GM08714 (cell line): Measurements from ENCODE around the gene FAM3A.

ENCODE experiments used
- H3K4me3 ChIP-seq: fragments of 200-500 bp; sonication (Bioruptor generic); 2 replicates; pipeline ENCODE4 v1.5.1; 2014; ENCODE audit warnings: mild to moderate bottlenecking, low read length, inconsistent platforms
- ZNF274 ChIP-seq: IDR thresholded peaks from 2 replicates; pipeline ENCODE4 v1.6.1; 2012; ENCODE audit warnings: mild to moderate bottlenecking, low read depth, low read length

FAM3A gene

DNA sequence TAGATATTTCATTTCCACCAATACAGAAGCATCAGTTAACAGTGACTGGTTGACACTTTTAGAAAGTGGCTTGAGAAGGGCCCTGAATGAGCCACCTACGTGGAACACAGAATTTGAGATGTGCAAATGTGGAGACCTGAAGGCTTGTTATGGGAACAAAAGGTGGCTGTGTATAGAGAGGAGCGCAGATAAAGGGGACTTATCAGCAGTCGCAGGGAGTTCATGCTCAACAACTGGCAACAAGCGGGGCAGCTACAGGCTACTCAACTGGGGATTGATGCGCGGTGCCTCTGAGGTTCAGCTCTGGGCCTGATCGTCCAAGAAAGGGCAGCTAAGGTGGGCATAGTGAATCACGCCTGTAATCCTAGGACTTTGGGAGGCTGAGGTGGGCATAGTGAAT lies 3.4 kb upstream of the FAM3A start:
- TF ChIP-seq ZNF274 = no peak
- no peak overlapping the region for H3K4me3 ChIP-seq

DNA sequence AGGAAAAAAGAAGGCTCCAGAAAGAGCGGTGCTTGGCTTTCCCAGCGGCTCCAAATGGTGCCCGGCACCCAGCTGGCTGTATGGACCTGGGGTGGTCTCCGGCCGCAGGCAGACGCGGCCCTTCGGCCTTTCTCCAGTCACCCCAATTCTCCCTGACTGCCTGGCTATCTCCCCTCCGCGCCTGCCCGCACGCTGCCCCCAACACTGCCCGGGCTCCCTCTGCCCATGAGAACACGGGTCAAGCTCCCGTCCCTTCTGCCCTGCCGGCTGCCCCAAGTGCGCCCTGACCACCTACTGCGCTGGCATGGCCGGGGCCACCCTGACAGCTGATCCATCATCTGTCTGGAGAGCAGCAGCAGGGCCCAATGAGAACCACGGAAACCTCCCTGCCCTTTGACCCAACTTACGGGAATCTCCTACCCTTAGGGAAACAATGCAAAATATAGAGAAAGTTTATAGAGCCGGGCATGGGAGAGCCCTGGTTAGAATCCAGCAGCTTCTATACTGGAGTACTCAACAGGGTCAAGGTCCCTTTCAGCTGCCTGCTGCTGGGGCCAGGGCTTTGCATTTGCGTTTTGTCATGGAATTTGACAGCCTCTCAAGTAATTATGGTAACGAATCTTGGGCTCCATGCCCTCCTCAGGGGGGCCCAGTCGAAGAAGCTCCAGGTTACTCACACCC lies 1.2 kb upstream of the FAM3A start:
- no peak overlapping the region for H3K4me3 ChIP-seq
- TF ChIP-seq ZNF274 = no peak

DNA sequence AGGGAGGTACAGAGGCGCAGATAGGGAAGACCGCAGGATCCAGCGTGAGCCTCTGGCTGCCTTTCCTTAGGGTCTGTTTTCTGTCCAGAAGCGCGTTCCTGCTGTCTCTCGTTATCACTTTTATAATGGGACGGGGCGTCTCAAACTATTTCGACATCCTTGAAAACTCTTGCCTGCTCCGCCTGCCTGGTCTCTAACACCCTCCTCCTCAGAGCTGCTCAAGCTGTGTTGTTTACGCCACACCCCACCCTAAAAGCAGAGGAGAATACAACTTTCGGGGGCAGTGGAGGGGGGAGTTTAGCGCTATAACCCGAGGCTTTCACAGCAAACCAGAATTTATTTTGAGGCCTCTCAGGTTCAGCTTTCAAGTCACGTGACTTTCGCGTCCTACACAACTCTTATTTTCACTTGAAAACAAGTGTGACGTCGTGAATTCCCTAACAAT lies 646 bp upstream of the FAM3A start:
- peak overlapping the region; percentile 54; the same call in 1 of the 2 replicates for H3K4me3 ChIP-seq
- no peak for TF ChIP-seq ZNF274

GRCh38 chrX:154515090-154515965 lies 704 bp downstream of the FAM3A start:
- H3K4me3 ChIP-seq = peak overlapping the region; percentile 73
- TF ChIP-seq ZNF274 = no peak

GRCh38 chrX:154513716-154514115 lies 2.3 kb downstream of the FAM3A start:
- TF ChIP-seq ZNF274 = no peak
- no peak overlapping the region for H3K4me3 ChIP-seq

- TF ChIP-seq ZNF274 = no peak
Observed at GRCh38 chrX:154512879-154513553, 3.0 kb downstream of the FAM3A start.

DNA sequence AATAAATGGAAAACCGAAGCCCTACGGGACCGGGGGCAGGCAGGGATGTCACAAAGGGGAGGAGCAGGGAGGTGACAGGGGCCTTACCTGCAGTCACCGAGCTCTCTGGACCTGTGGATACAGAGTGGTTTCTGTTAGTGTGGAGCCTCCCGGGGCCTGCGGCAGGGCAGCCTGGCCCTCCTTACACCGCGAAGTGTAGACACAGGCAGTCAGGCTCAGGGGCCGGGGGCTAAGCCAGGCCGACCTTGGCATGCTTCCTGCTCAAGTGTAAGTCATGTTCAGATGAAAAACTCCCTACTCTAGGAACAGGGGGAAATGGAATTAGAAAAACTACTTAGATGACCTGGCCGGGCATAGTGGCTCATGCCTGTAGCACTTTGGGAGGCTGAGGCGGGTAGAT lies 4.3 kb downstream of the FAM3A start:
- TF ChIP-seq ZNF274 = no peak
- no peak overlapping the region for H3K4me3 ChIP-seq

More at GRCh38 chrX:154512879-154513553, 3.0 kb downstream of the FAM3A start:
- no peak overlapping the region for H3K4me3 ChIP-seq

DNA sequence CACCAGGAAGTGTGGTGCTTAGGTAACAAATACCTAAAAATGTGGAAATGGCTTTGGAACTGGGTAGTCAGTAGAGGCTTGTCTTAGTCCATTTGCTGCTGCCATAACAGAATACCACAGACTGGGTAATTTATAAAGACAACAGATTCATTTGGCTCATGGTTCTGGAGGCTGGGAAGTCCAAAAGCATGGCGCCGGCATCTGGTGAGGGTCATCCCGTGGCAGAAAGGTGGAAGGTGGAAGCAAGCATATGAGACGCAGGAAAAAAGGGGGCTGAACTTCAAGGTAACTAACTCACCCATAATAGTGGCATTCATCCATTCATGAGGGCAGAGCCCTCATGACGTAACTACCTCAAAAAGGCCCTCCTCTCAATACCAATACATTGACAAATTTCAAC lies 6.6 kb downstream of the FAM3A start:
- TF ChIP-seq ZNF274 = no peak
- H3K4me3 ChIP-seq = no peak overlapping the region

GRCh38 chrX:154508384-154508745 lies 7.7 kb downstream of the FAM3A start:
- no peak for TF ChIP-seq ZNF274
- H3K4me3 ChIP-seq = no peak overlapping the region

GRCh38 chrX:154507673-154508383 lies 8.2 kb downstream of the FAM3A start:
- TF ChIP-seq ZNF274 = no peak
- H3K4me3 ChIP-seq = no peak overlapping the region

DNA sequence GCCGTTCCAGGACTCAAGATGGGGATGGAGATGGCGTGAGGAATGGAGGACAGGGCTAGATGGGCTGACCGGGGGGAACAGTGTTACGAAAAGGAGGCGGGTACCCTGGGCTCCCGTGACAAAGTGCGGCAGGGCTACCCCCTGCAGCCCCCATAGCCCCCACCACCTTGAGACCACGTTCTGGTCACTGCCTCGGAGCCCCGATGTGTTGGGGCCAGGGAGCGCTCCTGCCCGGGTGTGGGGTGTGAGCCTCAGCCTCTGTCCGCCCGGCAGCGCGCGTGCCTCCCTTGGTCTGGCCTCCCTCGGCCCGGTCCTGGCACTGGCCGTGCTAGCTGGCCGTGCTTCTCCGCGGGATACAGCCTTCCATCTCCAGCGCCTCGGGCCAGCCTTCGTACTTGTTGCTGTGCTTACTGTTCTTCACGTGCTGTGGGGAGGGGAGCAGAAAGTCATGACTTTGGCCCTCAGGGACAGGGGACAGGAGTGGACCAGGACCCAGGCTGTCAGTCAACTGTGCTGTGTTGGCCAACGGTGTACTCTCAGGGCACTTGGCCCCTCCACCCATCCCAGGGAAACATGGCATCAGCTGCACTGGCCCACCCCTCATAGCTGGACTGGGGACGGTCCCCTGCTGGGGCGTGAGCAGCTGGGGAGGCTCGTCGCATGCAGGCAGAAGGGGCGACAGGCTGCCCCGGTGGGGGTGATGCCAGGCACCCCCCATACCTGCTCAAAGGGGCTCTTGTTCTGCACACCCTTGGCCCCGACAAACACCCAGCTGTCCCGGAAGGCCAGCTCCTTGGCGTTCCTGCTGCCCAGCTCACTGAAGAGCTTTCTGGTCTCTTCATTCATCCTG lies 9.3 kb downstream of the FAM3A start:
- H3K4me3 ChIP-seq = no peak overlapping the region
- TF ChIP-seq ZNF274 = no peak

DNA sequence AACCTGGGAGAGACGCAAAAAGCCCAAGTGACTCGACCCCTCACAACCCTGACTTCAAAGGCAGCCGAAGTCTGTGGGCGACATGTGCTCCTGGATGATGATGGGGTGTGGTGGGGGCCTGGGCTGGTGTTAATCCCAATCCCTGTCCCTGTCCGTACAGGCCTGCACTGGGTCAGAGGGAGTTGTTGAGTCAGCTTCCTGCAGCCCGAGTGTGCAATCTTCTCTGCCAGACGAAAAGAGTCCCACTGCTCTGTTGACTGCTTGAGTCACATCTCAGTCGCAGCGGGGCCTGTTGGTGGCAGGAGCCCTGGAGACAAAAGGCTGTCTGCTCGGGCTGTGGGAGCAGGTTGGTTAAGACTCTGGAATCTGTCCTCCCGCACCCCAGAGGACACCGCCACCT lies 10.3 kb downstream of the FAM3A start:
- H3K4me3 ChIP-seq = no peak overlapping the region
- TF ChIP-seq ZNF274 = no peak

GRCh38 chrX:154502989-154503388 lies 13.0 kb downstream of the FAM3A start:
- H3K4me3 ChIP-seq = no peak overlapping the region
- no peak for TF ChIP-seq ZNF274
